ENCODE measurements around the gene GPR161. TPM values are rescaled to one million over a fixed set of nuclear protein-coding genes. Genes with fewer than 3 reads are reported as not detected.

The GPR161 gene
- total RNA-seq, 1 donor from 2014 or later = 0.51 TPM

DNA sequence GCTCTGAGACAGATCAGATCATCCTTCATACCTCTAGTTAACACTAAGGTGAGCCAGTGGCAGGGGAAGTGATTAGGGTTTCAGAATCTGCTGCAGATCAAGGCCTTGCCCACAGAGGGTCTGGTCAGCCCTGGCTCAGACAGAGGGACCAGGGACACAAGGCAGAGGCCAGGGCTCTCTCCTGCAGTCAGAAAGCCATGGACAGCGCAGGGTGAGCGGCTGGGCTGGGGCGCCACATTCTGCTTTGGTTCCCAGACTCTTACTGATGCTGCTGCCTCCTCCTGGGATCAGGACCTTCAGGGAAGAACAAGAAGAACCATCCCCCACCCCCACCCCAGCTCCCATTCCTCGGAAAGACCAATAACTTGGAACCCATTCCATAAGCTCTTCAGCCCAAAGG is 43.1 kb downstream of the GPR161 start:
- intact Hi-C loops (cut with micrococcal nuclease) = no loop called here
- Mint-ChIP-seq H3K27ac (no peak overlapping the region), H3K27me3 (peaks cover 2% of the 10 kb centered on the region), H3K4me3 (no peak overlapping the region), H3K4me1 (no peaks in the 10 kb centered on the region), H3K36me3 (ENCODE audit: low read depth) (no peaks in the 10 kb centered on the region), H3K9me3 (no peaks in the 10 kb centered on the region)
- no peak for DNase-seq

DNA sequence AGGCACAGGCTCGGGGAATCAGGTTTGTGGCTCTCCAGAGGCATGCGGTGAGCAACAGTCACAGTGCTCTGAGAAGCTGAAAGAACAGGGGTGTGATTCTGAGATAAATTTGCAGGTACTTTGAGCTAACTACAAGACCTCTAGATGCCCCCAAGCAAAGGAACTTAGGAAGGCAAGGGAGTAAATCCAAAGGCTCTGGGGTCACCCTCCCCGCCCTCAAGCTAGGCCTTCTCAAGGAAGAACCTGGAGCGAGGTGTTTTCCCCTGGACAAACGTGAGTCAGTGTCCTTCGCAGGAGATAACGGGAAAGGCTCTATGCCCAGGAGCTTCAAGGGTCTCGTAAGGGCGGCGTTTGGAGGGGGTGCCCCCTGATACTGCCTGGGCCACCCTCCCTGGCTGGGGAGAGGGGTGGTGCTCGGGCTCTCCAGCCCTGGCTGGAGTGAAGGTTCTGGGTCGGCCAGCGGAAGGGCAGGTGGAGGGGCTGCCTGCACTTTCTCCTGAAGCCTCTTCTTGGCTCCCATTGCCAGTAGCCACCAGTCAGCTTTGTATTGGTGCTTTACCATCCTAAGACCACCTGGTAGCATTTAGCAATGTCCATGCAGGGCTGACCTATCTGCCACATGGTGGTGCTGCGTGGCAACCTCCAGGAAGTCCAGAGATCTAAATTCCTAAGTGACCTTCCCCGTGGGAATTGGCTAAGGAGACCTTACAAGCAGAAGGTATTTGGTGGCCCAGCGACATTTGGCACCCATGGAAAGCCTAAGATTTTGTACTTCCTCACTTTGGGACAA is 44.0 kb downstream of the GPR161 start:
- intact Hi-C loops (cut with micrococcal nuclease) = no loop called here
- Mint-ChIP-seq H3K4me3 (no peak overlapping the region), H3K27me3 (peaks cover 2% of the 10 kb centered on the region), H3K36me3 (ENCODE audit: low read depth) (no peaks in the 10 kb centered on the region), H3K4me1 (no peaks in the 10 kb centered on the region), H3K9me3 (no peaks in the 10 kb centered on the region), H3K27ac (no peak overlapping the region)
- no peak for DNase-seq

DNA sequence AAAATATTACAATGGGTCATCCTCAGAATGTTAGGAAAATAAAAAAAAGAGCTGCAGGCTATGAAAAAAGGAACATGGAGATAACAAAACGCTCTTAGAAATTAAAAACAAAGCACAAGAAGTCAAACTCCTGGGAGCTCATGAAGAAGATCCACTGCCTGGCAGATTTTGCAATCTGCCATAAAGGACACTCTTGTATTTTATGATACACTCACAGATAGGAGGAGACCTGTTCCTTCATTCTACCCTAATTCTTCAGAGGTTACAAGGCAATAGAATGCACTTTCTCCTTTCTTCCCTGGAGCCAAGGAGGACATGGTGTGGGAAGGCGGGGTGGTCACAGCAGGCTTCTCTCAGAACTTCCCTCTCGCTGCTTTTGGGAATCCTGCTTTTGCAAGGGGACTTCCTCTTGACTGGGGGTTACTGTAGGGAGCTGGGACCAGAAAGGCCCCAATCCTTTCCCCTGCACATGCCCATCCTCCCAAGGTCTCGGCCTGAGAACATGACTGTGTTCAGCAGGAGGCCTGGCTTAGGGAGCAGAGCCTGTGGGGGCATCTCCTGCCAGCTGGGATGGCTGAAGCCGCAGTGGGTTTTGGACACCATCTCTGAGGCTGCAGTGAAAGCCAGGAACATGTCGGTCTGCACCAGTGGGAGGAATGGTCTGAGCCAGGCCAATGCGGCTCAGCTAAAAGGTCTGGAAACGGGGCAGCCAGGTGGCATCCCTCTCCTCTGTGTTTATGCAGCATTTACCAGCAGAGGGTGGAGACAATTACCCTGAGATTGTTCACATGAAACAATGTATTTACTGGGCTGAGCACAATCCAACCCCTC is 44.8 kb downstream of the GPR161 start:
- no peaks in the 10 kb centered on the region for H3K9me3 Mint-ChIP-seq
- DNase-seq = no peak

DNA sequence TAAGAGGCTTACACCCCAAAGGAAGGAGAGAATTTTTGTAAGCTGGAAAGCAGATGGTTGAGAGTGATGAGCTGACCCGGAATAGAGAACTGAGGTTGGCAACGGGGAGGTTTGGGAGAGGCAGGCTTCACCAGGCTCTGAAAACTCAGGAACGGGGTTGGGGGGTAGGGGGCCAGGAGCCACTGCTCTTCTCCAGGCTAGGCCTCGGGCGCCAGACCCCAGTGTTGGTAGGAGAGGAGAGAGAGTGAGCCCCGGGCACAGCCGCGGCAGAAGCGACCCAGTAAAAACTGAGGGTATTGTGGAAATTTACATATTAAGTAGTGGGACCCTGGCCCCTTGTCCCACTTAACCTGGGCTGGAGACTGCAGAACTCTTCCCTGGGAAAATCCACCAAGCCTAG is 45.7 kb downstream of the GPR161 start:
- Mint-ChIP-seq H3K36me3 (ENCODE audit: low read depth) (no peaks in the 10 kb centered on the region), H3K9me3 (no peaks in the 10 kb centered on the region)

More for the DNA sequence above, 44.8 kb downstream of the GPR161 start:
- H3K27ac Mint-ChIP-seq = no peak overlapping the region
- no peaks in the 10 kb centered on the region for H3K4me1 Mint-ChIP-seq
- H3K36me3 Mint-ChIP-seq (ENCODE audit: low read depth) = no peaks in the 10 kb centered on the region
- intact Hi-C loops (cut with micrococcal nuclease) = no loop called here
- H3K27me3 Mint-ChIP-seq = peaks cover 2% of the 10 kb centered on the region
- H3K4me3 Mint-ChIP-seq = no peak overlapping the region

DNA sequence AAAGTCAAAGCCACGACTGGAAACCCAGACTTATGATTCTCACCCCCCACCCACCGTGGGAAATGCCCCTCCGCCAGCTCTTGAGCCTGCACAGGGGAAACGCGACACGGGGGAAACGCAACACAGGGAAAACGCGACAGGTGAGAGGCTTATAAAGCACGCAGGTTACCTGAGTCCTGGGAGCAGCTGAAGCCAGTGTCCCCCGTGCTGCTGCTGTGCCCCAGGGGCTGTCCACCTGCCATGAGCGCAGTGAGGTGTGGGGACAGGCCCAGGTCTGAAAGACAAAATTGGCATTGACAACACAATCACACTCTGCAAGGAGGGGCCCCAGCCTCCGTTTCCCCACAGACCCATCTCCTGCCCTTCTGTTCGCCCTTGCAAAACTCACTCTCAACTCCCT is 46.3 kb downstream of the GPR161 start:
- intact Hi-C loops (cut with micrococcal nuclease) = no loop called here
- Mint-ChIP-seq H3K27me3 (peaks cover 2% of the 10 kb centered on the region), H3K36me3 (ENCODE audit: low read depth) (no peaks in the 10 kb centered on the region)

More for the DNA sequence above, 45.7 kb downstream of the GPR161 start:
- H3K4me1 Mint-ChIP-seq = no peaks in the 10 kb centered on the region
- DNase-seq = no peak
- H3K27ac Mint-ChIP-seq = no peak overlapping the region
- intact Hi-C loops (cut with micrococcal nuclease) = no loop called here
- no peak overlapping the region for H3K4me3 Mint-ChIP-seq
- peaks cover 2% of the 10 kb centered on the region for H3K27me3 Mint-ChIP-seq

DNA sequence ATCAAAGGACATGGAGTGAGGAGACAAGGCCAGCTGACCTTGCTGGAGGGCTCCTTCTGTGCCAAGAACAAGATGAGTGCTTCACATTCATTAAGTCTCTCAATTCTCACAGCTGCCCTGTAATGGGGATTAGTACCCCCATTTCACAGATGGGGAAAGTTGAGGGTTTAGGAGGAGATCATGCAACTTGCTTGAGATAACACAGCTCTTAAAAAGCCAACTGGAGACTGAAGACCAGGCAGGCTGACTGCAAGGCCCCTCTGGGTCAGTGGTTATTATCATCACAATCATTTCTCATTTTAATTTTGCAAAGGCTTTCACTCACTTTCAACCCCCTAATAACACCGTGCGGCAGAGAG is 46.8 kb downstream of the GPR161 start:
- Mint-ChIP-seq H3K4me3 (no peak overlapping the region), H3K9me3 (no peaks in the 10 kb centered on the region), H3K27me3 (peaks cover 2% of the 10 kb centered on the region), H3K36me3 (ENCODE audit: low read depth) (no peaks in the 10 kb centered on the region), H3K27ac (no peak overlapping the region), H3K4me1 (no peaks in the 10 kb centered on the region)
- no peak for DNase-seq
- intact Hi-C loops (cut with micrococcal nuclease) = no loop called here

More for the DNA sequence above, 46.3 kb downstream of the GPR161 start:
- H3K27ac Mint-ChIP-seq = no peak overlapping the region
- no peaks in the 10 kb centered on the region for H3K9me3 Mint-ChIP-seq
- no peaks in the 10 kb centered on the region for H3K4me1 Mint-ChIP-seq
- H3K4me3 Mint-ChIP-seq = no peak overlapping the region
- DNase-seq = no peak

DNA sequence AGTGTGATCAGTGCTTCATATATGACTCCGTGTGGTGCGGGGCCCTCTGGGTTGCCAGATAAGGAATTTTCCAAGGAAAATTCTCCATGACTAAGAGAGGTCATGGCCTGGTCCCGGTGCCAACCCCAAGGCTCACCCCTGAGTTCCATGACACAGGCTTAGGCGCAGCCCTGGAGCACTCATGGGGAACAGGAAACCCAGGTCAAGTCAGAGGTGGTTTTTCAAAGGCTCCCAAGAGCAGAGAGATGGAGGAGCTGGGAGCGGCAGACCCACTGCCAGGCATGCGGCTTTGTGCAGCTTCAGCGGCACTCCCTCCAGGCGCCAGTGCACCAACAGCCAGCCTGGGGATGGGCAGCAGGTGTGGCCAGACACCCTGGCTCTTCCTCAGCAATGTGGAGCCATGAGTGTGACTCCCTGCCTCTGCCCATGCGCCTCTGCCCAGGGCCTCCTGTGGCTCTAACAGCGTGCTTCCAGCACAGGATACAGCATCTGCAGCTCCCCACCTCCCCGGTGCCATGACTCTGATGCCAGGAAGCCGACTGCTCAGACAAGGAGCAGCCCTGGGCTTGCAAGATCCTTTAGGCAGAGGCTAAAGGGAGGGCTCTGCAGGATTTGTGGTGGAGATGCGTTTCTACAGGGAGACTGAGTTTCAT is 47.3 kb downstream of the GPR161 start:
- Mint-ChIP-seq H3K4me3 (no peak overlapping the region), H3K36me3 (ENCODE audit: low read depth) (no peaks in the 10 kb centered on the region), H3K27me3 (peaks cover 2% of the 10 kb centered on the region), H3K4me1 (no peaks in the 10 kb centered on the region), H3K9me3 (no peaks in the 10 kb centered on the region), H3K27ac (no peak overlapping the region)
- intact Hi-C loops (cut with micrococcal nuclease) = no loop called here
- no peak for DNase-seq

DNA sequence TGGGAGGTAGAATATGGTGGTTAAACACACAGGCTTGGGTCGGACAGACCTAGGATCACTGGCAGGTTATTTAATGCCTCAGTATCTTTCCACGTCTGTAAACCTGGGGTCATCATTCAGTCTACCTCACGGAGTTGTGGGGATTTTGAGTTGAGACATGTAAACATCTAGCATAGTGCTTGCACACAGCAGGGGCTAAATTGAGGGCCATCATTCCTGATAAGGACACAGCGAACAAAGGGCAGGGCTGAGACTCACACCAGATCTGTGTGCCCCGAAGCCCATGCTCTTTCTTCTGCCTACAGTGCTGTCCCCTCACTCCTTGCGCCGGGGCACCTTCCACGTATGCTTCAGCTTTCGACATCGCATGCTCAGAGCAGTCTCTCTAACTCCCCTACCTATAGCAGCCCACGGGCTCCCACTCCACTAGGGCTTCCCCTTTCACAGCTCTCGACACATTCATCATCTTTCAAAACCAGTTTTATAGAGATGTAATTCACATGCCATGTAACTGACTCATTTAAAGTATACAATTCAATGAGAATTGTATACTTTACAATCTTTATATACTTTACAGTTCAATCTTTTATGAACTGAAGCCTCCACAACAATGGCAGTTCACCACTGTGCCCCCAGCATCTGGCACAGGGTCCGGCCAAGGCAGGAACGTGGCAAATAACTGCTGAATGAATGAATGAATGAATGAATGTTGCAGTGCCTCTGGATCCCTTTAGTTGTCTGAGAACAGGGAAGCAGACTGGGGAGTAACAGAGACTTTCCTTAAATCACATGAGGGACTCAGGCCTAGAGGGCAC is 48.0 kb downstream of the GPR161 start:
- no peak for DNase-seq
- H3K27me3 Mint-ChIP-seq = no peaks in the 10 kb centered on the region
- no peak overlapping the region for H3K4me3 Mint-ChIP-seq
- no peak overlapping the region for H3K27ac Mint-ChIP-seq
- no peaks in the 10 kb centered on the region for H3K36me3 Mint-ChIP-seq (ENCODE audit: low read depth)
- H3K9me3 Mint-ChIP-seq = no peaks in the 10 kb centered on the region
- intact Hi-C loops (cut with micrococcal nuclease) = no loop called here
- H3K4me1 Mint-ChIP-seq = no peaks in the 10 kb centered on the region

DNA sequence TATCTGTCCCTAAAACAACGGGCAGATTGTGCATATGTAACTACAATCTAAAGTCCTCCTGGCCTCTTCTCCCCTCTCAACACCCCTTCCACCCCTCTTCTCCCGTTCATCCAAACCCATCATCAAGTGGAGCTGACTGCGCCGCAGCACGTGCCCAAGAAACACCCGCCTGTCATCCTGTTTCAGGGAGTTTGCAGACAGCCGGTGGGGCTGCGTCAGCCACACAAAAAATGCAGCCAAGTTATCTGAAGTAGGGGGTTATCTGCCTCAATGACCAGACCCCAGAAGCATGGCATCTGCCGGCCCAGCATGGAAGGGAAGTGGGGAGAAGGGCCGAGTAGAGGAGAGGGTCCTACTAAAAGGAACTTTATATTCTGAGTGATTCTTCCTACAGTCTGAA is 49.0 kb downstream of the GPR161 start:
- Mint-ChIP-seq H3K9me3 (no peaks in the 10 kb centered on the region), H3K4me1 (no peaks in the 10 kb centered on the region), H3K27ac (no peak overlapping the region), H3K4me3 (no peak overlapping the region), H3K36me3 (ENCODE audit: low read depth) (no peaks in the 10 kb centered on the region), H3K27me3 (no peaks in the 10 kb centered on the region)
- intact Hi-C loops (cut with micrococcal nuclease) = no loop called here
- DNase-seq = no peak

DNA sequence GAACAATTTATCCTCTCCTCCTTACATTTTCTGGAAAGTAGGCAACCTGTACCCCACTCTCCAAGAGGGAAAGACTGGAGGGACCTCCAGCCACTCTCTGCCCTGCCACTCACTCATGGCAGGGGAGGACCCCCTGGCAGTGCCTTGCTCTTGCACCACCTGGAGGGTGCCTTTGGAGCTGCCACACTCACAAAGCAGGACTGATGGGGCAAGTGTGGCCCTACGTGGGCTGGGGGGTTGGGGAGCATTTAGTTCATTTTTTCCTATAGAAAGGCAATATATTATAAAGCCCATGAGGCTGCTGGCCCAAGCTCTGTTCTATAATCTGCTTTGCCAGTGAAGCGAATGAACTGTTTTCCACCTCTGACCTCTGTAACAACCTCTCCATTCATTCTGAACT is 50.3 kb downstream of the GPR161 start:
- Mint-ChIP-seq H3K27me3 (no peaks in the 10 kb centered on the region), H3K36me3 (ENCODE audit: low read depth) (no peaks in the 10 kb centered on the region), H3K4me3 (no peak overlapping the region), H3K9me3 (no peaks in the 10 kb centered on the region), H3K4me1 (peaks cover 3% of the 10 kb centered on the region), H3K27ac (no peak overlapping the region)
- intact Hi-C loops (cut with micrococcal nuclease) = no loop called here
- DNase-seq = peak; percentile 48

DNA sequence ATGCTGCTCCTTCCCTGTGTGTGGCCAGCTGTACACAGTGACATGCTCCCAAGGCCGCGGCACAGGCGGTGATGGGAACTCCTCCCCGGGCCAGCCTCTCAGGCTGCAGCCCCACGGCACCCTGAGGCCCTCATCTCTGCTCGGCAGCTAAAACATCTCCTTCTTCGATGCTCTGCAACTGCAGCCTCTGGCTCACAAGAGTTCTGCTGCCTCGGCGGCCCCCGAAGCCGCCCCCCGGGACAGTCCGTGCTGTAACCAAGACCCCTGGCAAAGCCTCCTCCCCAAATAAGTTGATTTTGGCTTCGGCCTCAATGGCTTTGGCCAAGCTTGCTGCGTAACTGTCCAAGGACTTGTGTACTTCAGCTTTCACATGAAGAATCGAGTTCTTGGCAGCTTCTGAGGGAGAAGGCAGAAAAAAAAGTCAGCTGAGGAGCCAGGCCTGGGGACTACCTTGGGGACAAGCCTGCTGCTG is 51.3 kb downstream of the GPR161 start:
- Mint-ChIP-seq H3K27ac (no peak overlapping the region), H3K36me3 (ENCODE audit: low read depth) (no peaks in the 10 kb centered on the region), H3K4me3 (no peak overlapping the region), H3K9me3 (no peaks in the 10 kb centered on the region), H3K4me1 (peaks cover 3% of the 10 kb centered on the region), H3K27me3 (no peaks in the 10 kb centered on the region)
- DNase-seq = peak; percentile 55
- intact Hi-C loops (cut with micrococcal nuclease) = no loop called here

DNA sequence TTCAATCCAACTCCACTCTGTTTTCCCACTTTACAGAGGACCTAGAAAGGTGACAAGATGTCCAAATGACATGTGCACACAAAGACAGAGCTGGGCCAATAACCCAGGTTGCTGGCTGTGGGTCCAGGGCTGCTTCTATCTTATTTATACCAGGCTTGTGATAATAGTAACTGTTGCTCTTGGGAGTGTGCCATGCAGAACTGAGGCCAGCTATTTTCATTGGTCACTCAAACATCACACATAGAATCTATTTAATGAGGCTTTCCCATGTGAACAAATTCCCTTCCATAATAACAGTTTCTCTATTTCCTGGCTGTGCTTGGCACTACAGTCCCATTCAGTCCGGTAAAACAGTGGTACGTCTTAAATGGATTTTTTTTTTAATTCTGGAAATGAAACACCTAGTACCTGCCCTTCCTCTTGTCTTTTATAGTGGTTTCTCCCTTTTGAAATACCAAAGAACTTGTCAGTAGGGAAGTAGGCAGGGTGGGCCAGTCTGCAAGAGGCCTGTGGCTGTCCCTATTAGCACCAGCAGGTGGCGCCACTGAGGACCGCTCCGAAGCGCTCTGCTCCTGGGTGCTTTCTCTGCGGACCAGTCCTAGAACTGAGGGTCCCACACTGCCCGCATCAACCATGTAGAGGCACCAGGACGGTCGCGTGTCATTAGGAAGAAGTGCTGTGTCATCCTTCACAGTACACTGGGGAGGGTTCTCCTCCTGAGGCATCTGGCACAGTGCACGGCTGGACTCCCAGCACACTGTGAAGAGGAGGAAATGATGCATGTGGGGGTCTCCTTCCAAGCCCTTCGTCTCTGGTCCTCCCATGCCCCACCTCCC is 52.1 kb downstream of the GPR161 start:
- DNase-seq = peak; percentile 88
- no peaks in the 10 kb centered on the region for H3K36me3 Mint-ChIP-seq (ENCODE audit: low read depth)
- H3K27me3 Mint-ChIP-seq = no peaks in the 10 kb centered on the region
- intact Hi-C loops (cut with micrococcal nuclease) = loop anchor here (5.0 kb wide), 4 partner anchors 58 to 367 kb away; partner anchors contain the start of genes DCAF6 and MPC2
- no peak overlapping the region for H3K27ac Mint-ChIP-seq
- H3K4me3 Mint-ChIP-seq = no peak overlapping the region
- H3K4me1 Mint-ChIP-seq = peaks cover 3% of the 10 kb centered on the region
- no peaks in the 10 kb centered on the region for H3K9me3 Mint-ChIP-seq

Measured in activated CD4-positive, alpha-beta T cell treated with anti-CD3 and anti-CD28 coated beads, Interleukin-2, amount 10 ng/mL, durations not matched to agents 24 days and 14 days (primary cell).